ENCODE data around the gene SRP9.
"Not testable (repeated sequence)": the region's sequence is repeated elsewhere in the genome, so short reads cannot be mapped to it uniquely, and the experiment has no call there.

SRP9 gene

GRCh38 chr1:225755671-225756319 is 21.8 kb upstream of the SRP9 start:
- DNase-seq (ENCODE audit: low read depth in 2 of 2): no peak

DNA sequence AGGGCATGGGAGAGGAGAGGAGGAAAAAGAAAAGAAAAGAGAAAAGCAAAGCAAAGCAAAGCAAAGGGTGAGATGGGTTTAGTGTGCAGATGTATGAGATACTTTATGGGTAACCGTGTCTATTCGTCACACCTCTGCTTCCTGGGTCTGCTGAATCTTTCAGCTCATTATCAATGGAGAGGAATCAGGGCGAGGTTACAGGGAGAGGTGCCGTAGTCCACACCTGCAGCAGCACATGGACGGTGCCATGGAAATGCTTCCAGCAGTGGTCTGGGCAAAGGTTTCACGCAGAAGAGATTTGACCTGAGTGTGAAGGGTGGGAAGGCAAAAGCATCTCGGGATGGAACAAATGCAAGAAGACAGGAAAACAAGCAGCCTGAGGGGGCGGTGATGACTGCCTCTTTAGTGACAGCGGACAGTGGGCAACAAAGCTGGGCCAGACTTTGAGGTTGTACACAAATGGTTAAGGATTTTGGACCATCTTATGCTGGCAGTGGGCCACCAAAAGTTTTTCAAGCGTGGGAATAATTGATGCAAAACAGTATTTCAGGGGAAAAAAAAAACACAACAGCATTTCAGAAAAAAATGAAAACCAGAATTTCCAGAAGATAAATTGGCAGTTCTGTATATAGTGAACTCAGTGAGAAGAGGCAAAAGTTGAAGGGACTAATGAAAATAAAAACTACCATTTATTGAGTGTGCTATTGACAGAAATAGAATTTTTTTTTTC is 19.5 kb upstream of the SRP9 start:
- no peak for DNase-seq (ENCODE audit: low read depth in 2 of 2)

- not testable (repeated sequence) for DNase-seq (ENCODE audit: low read depth in 2 of 2)
These were observed 17.7 kb upstream of the SRP9 start for GRCh38 chr1:225759972-225760371.

- no peak for DNase-seq (ENCODE audit: low read depth in 2 of 2)
These were observed 17.1 kb upstream of the SRP9 start for GRCh38 chr1:225760531-225760930.

DNA sequence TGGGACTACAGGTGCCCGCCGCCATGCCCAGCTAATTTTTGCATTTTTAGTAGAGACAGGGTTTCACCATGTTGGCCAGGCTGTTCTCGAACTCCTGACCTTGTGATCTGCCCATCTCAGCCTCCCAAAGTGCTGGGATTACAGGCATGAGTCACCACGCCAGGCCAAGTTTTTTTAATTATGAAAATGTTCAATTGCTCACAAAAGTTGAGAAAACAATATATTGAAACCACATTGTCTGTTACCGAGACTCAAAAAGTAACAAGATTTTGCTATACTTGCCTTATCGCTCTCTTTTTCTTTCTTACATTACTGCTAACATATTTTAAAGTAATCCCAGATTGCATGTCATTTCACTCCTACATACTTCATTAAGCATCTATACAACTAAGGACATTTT is 16.2 kb upstream of the SRP9 start:
- not testable (repeated sequence) for DNase-seq (ENCODE audit: low read depth in 2 of 2)

DNA sequence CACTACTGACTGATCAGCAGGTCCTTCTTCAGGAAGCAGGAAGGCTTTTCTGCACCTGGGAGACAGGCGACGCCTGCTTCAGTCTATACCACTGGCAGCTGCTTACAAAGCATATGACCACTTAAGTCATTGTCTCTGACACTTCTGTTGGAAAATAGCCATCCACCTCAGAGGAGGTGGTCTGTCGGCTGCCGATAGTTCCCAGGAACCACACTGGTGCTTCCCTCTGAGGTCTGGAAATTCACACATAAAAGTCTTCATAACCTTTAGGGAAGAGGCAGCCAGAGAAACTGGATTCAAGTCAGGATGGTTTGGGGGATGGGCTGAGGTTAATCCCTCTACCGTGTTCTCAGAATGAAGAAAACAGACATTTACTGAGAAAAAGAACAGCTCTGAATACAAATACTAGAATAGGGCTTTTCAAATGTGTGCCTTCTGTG is 15.6 kb upstream of the SRP9 start:
- DNase-seq (ENCODE audit: low read depth in 2 of 2): no peak

GRCh38 chr1:225762444-225762843 is 15.2 kb upstream of the SRP9 start:
- DNase-seq (ENCODE audit: low read depth in 2 of 2): no peak

- DNase-seq (ENCODE audit: low read depth in 2 of 2): no peak
These were observed 13.7 kb upstream of the SRP9 start for GRCh38 chr1:225763716-225764548.

DNA sequence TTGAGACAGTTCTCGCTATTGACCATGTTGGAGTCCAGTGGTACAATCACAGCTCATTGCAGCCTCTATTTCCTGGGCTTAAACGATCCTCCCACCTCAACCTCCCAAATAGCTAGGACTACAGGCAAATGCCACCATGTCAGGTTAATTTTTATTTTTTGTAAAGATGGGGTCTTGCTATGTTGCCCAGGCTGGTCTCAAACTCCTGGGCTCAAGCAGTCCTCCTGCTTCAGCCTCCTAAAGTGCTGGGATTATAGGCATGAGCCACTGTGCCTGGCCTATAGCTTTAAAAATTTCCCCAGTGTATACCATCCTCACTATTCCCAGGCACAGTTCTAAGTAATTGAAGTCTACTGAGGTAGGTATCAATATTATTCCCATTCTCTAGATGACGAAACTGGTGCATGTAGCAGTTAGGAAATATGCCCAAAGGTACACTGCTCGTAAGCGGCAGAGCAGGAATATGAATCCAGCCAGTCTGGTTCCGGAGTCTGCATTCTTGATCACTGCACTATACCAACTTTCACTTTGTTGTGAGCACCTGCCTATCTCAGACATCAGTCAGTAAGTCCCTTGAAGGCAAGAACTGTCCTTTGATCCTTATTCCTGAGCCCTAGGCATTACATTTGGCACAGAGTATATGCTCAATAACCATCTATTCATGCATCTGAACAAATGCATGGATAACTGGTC is 11.5 kb upstream of the SRP9 start:
- no peak for DNase-seq (ENCODE audit: low read depth in 2 of 2)

DNA sequence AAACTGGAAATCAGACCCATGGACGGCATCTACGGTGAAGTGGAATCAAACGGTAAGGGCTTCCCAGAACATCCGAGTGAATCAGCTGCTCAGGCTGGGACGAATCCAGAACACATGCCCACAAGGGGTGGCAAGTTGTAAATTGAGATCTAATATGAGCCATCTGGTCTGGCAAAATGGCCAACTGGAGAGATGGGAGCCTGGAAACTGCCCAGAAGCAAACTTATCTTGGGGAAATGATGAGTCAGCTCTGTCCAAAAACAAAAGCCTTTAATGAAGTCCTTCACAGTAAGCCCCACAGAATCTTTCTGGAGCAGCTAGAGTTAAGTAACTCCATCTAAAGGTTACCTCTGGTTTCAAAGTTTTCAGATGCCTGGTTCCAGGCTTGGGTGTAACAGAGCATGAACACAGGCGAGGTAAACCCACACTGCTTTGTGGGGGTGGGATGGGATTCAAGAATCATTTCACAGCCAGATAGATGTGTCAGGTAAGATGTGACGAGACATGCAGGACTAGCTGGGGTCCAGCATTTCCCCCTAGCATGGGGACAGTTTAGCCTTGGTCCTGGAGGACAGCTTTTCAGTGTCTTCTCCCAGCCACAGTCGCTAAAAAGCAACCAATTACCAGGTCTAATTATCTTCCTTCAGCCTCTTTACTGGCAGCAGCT is 10.5 kb upstream of the SRP9 start:
- DNase-seq (ENCODE audit: low read depth in 2 of 2): no peak

DNA sequence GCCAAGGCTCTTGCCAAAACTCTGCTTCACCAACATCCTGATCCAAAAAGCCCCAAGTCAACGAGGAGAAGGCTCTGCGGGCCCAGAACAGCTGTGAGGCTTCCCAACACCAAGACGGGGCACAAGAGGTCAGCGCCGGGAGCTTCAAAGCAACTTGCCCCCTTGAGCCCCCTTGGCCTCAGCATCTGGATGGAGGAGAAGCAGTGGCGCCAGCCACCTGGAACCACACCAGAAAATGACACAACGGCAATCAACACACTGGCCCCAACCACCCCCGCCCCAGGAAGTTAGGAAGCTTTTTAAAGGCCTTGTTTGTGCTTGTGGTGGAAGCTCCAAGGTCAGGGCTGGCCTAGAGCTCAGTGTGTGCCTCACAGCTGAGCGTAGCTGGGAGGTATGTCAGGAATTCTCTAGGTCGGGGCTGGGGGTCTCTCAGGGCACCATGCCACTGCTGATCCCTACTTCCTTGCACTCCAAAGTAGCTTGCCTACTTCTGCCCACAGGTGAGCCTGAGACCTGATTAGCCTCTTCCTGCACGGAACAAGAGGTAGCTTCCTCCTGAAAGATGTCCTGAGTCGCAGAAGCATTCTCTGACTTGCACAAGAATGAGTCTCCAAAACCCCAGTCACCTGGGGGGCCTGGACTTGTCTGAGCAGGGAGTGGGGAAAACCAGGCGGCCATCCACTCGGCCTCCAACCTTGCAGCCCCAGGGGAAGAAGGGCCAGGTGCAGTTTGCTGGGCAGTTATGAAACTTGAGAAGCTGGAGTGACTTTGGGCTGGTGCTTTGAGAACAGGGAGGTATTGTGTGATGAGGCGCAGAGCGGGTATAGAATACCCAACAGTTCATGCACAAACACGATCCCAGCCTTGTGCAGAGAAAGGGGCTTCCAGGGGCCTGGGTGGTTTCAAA is 9.7 kb upstream of the SRP9 start:
- no peak for DNase-seq (ENCODE audit: low read depth in 2 of 2)

- no peak for DNase-seq (ENCODE audit: low read depth in 2 of 2)
These were observed 8.8 kb upstream of the SRP9 start for GRCh38 chr1:225768662-225769426.

DNA sequence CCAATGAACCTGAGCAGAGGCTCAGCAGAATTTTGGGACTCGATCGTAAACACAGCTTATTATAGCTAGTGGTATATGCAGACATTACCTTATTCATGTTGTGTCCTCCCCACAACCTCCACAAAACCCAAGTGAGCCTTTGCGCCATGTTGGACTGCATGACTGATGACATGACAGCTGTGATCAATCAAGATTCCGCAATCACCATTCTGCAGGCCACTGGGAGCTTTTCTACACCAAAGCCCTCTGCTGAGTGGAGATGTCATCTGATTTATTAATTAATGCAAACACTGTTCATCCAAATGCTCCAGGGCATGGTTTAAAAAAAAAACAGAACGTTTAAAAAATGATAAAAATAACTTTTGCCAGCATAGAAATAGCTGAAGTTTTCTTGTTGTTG is 7.9 kb upstream of the SRP9 start:
- DNase-seq (ENCODE audit: low read depth in 2 of 2): no peak

- no peak for DNase-seq (ENCODE audit: low read depth in 2 of 2)
These were observed 6.9 kb upstream of the SRP9 start for GRCh38 chr1:225770561-225771248.

- no peak for DNase-seq (ENCODE audit: low read depth in 2 of 2)
These were observed 5.8 kb upstream of the SRP9 start for GRCh38 chr1:225771661-225772322.

DNA sequence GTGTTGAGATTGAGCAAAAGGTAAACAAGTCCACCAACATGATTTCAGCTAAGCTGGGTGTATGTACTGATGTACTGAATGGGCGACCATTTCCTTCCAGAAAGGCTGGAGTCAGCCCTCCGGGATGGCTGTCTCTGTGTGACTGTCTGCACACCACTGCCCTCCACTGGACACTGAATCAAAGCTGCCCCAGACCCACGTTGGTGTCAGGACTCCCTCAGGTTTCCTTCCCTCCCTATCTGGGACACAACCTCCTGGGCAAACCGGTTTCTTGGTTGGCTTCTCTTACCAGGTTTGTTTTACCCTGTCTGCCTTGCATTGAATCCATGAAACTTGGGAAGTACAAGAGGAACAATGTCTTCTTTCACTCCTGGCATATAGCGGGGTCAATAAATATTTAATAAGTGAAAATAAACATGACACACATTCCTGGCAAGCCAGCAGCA is 5.3 kb upstream of the SRP9 start:
- peak; percentile 4 to 26 for DNase-seq (ENCODE audit: low read depth in 2 of 2)

DNA sequence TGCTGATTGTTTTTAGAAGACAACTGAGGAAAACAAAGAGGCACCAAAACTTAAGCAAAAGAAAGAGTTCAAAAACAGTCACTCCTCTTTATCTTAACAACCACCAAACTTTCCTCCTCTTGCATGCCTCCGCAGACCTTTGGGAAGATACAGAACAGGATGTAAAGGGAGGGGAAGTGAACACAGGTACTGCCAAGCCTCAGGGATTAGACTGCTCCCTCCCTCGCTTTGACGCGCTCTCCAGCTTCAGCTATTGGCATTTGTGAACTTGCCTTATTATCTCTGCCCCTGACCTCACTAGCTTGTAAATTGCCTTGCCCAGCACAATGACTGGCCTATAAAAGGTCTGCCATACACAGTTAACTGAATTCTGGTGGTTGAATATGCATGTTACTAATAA is 4.8 kb upstream of the SRP9 start:
- DNase-seq (ENCODE audit: low read depth in 2 of 2): no peak
